ENCODE results near the gene WNT3A. TPM values are rescaled to one million over a fixed set of nuclear protein-coding genes. Genes with fewer than 3 reads are reported as not detected.

Gene WNT3A
- total and polyA plus RNA-seq, 9 of the 15 experiments (the other 6 are each of a cell fraction or from before 2014, with no cell fraction given) = not detected

DNA sequence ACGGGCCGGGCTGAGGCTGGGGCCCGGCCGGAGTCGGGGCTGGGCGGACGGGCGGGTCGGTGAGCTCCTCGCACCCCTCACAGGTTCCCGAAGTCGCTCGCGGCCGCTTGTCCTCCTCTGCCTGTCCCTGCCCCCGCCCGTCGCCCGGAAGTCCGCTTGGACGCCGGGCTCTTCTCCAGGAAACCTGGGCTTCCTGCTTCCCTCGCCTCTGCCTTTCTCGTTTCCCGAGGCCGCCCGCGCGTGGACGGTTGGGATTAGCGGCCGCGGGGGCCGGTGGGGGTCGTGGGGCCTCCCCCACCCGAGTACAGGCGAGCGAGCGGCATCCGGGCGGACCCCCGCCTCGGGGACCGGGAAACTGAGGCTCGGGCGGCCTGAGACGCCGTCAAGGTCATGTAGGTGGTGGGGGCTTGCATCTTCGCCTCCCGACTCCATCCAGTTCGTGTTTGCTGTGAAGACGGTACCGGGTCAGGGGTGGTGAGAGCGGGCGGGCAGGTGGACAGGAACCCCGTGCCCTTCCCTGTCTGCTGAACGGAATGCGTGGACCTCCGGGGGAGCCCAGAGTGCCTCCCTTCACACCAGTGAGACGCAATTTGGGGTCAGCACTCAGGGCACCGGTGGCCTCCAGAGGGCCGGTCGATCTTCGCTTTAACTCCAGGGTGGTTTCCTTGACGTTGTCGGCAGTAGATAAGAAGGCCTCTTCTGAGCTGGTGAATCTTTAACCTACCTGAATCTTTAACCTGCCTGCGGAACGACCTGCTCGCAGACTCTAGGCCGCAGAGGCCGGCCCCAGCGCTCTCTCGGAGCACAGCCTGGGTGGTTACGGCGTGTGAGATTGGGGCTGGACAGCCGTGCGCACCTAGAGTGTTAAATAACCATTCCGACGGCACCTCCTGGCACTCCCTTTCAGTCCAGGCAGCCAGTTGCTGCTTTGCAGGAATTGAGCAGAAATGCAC lies 76.4 kb downstream of the WNT3A start (continued):
- peak; percentile 64; the same call in 1 of the 2 replicates for TF ChIP-seq FOXK1 (CRISPR knock-in tag; IDR thresholded peaks at IDR 0.05; ENCODE audit: borderline replicate concordance)
- no peak for TF ChIP-seq TSHZ1 (CRISPR knock-in tag; IDR thresholded peaks at IDR 0.05)
- TF ChIP-seq ZNF175 (CRISPR knock-in tag; IDR thresholded peaks at IDR 0.05; ENCODE audit: low read depth) = no peak
- no peak for TF ChIP-seq ZC3H8 (IDR thresholded peaks at IDR 0.05)
- no peak for TF ChIP-seq CCNT2 (IDR thresholded peaks at IDR 0.05; ENCODE audit: borderline replicate concordance, extremely low read depth, insufficient read length, low read depth, low read length)
- no peak for TF ChIP-seq RBM17 (IDR thresholded peaks at IDR 0.05; ENCODE audit: borderline replicate concordance, low read depth, low read length)
- no peak; a peak in 1 of 4 replicates for TF ChIP-seq HDAC1 (IDR thresholded peaks at IDR 0.05)
- no peak for TF ChIP-seq PHF20 (IDR thresholded peaks at IDR 0.05; ENCODE audit: partially characterized antibody)
- peak in 1 of 2 experiments; percentile 59; a peak in 1 of 4 replicates for TF ChIP-seq MLLT1 (IDR thresholded peaks at IDR 0.05)
- TF ChIP-seq MBD2 (IDR thresholded peaks at IDR 0.05; ENCODE audit: borderline replicate concordance, low read depth) = peak; percentile 7; the same call in 1 of the 2 replicates
- 0 out of 2 replicates have a peak, but pooled peaks have one; percentile 3 for TF ChIP-seq EGR1 (conservative IDR thresholded peaks at IDR 0.05)
- no peak for TF ChIP-seq TOE1 (IDR thresholded peaks at IDR 0.05; ENCODE audit: borderline replicate concordance)
- TF ChIP-seq TOE1 (CRISPR knock-in tag; IDR thresholded peaks at IDR 0.05; ENCODE audit: borderline replicate concordance, low read depth) = no peak
- peak; percentile 21 to 49; a peak in 1 of 4 replicates for TF ChIP-seq MLX (CRISPR knock-in tag; conservative IDR thresholded peaks at IDR 0.05)
- TF ChIP-seq XRCC4 (IDR thresholded peaks at IDR 0.05; ENCODE audit: extremely low read depth, insufficient read depth, insufficient read length) = no peak
- no peak for TF ChIP-seq ZSCAN29 (IDR thresholded peaks at IDR 0.05)
- no peak for TF ChIP-seq ZNF589 (CRISPR knock-in tag; IDR thresholded peaks at IDR 0.05; ENCODE audit: low read depth)
